DOHH2 (cell line): ENCODE measurements around the gene ZDHHC17.

Source experiments
- H3F3A ChIP-seq: fragments of 200-600 bp; sonication (generic), shearing (Covaris generic); 2 replicates; pipeline ENCODE4 v1.6.0; 2016; ENCODE audit warnings: antibody characterized with exemption, mild to moderate bottlenecking; ENCODE audit not compliant: control insufficient read depth, insufficient read depth
- H3K27ac ChIP-seq: fragments of 200-600 bp; sonication (generic); 2 replicates; pipeline ENCODE4 v1.5.1; 2014; ENCODE audit warnings: low read depth, mild to moderate bottlenecking, low read length, moderate library complexity
- H3K27me3 ChIP-seq: fragments of 200-600 bp; sonication (generic); 2 replicates; pipeline ENCODE4 v1.6.1; 2014; ENCODE audit warnings: mild to moderate bottlenecking, low read length, mixed read lengths; ENCODE audit not compliant: control insufficient read depth
- H3K36me3 ChIP-seq: fragments of 200-600 bp; sonication (generic); 2 replicates; pipeline ENCODE4 v1.6.1; 2014; ENCODE audit warnings: mild to moderate bottlenecking, low read length, moderate library complexity, mixed read lengths; ENCODE audit not compliant: control insufficient read depth
- H3K4me1 ChIP-seq: fragments of 200-600 bp; sonication (generic); 2 replicates; pipeline ENCODE4 v1.6.1; 2014; ENCODE audit warnings: mild to moderate bottlenecking, low read length, mixed read lengths; ENCODE audit not compliant: control insufficient read depth
- H3K4me2 ChIP-seq: fragments of 200-600 bp; sonication (generic); 2 replicates; pipeline ENCODE4 v1.6.0; 2014; ENCODE audit warnings: mild to moderate bottlenecking, low read length, moderate library complexity
- H3K4me3 ChIP-seq: fragments of 200-600 bp; sonication (generic); 2 replicates; pipeline ENCODE4 v1.5.1; 2014; ENCODE audit warnings: mild to moderate bottlenecking, low read length, mixed read lengths
- H3K79me2 ChIP-seq: fragments of 200-600 bp; sonication (generic); 2 replicates; pipeline ENCODE4 v1.6.1; 2014; ENCODE audit warnings: mild to moderate bottlenecking, low read length, mixed read lengths; ENCODE audit not compliant: control insufficient read depth
- H3K9me2 ChIP-seq: fragments of 200-600 bp; sonication (generic); replicated peaks from 2 replicates; pipeline ENCODE4 v1.6.1; 2014; ENCODE audit warnings: mild to moderate bottlenecking, low read length, mixed read lengths; ENCODE audit not compliant: control insufficient read depth
- H3K9me3 ChIP-seq: fragments of 200-600 bp; sonication (generic); 2 replicates; pipeline ENCODE4 v1.6.1; 2014; ENCODE audit warnings: antibody characterized with exemption, low read length, mixed read lengths; ENCODE audit not compliant: control insufficient read depth, insufficient read depth
- H4K20me1 ChIP-seq: fragments of 200-600 bp; sonication (generic); 2 replicates; pipeline ENCODE4 v1.6.0; 2014; ENCODE audit warnings: low read depth, mild to moderate bottlenecking, antibody characterized with exemption, low read length, moderate library complexity; ENCODE audit not compliant: control insufficient read depth, insufficient read depth
- CTCF ChIP-seq: fragments of 200-600 bp; sonication (generic); IDR thresholded peaks from one replicate; pipeline ENCODE4 v1.5.1; 2014; ENCODE audit warnings: antibody characterized with exemption, mild to moderate bottlenecking, low read depth, low read length; ENCODE audit not compliant: poor library complexity, severe bottlenecking
- EZH2phosphoT487 ChIP-seq: fragments of 200-600 bp; sonication (generic); IDR thresholded peaks from 2 replicates; pipeline ENCODE4 v1.6.1; 2017; ENCODE audit warnings: borderline replicate concordance, mild to moderate bottlenecking, antibody characterized with exemption, low read length, moderate library complexity, mixed read lengths

The ZDHHC17 gene

GRCh38 chr12:76790564-76791552, 26.9 kb downstream of the ZDHHC17 start:
- no peaks in the 10 kb centered on the region for H3K36me3 ChIP-seq
- H3K79me2 ChIP-seq = peaks cover 67% of the 10 kb centered on the region
- no peaks in the 10 kb centered on the region for H3K4me1 ChIP-seq
- H3K4me3 ChIP-seq = no peak overlapping the region
- peaks cover 10% of the 10 kb centered on the region; the same call in 1 of the 2 replicates for H4K20me1 ChIP-seq
- H3K27me3 ChIP-seq = no peaks in the 10 kb centered on the region
- no peak overlapping the region for H3K27ac ChIP-seq
- H3K9me3 ChIP-seq = no peaks in the 10 kb centered on the region
- peak; percentile 52 for TF ChIP-seq CTCF
- no peak for TF ChIP-seq EZH2phosphoT487
- no peak overlapping the region for H3K4me2 ChIP-seq
- H3K9me2 ChIP-seq = no peaks in the 10 kb centered on the region
- H3F3A ChIP-seq = 0 out of 2 replicates have a peak, but pooled peaks cover 3% of the 10 kb centered on the region

- no peak overlapping the region for H3K27ac ChIP-seq
- no peaks in the 10 kb centered on the region for H3K9me3 ChIP-seq
- no peaks in the 10 kb centered on the region for H3K9me2 ChIP-seq
- H3K27me3 ChIP-seq = no peaks in the 10 kb centered on the region
- H4K20me1 ChIP-seq = peaks cover 10% of the 10 kb centered on the region; the same call in 1 of the 2 replicates
- no peaks in the 10 kb centered on the region for H3K4me1 ChIP-seq
- H3K79me2 ChIP-seq = peaks cover 58% of the 10 kb centered on the region
- no peak overlapping the region for H3K4me2 ChIP-seq
- 0 out of 2 replicates have a peak, but pooled peaks cover 3% of the 10 kb centered on the region for H3F3A ChIP-seq
- H3K4me3 ChIP-seq = no peak overlapping the region
- H3K36me3 ChIP-seq = no peaks in the 10 kb centered on the region; the same call in 1 of the 2 replicates
- no peak for TF ChIP-seq CTCF
- TF ChIP-seq EZH2phosphoT487 = no peak
These were observed 28.9 kb downstream of the ZDHHC17 start for GRCh38 chr12:76792828-76793227.

- H3K9me2 ChIP-seq = no peaks in the 10 kb centered on the region
- H3K9me3 ChIP-seq = no peaks in the 10 kb centered on the region
- H3K79me2 ChIP-seq = peaks cover 24% of the 10 kb centered on the region
- TF ChIP-seq EZH2phosphoT487 (no peak), CTCF (no peak)
- no peaks in the 10 kb centered on the region for H3K27me3 ChIP-seq
- H3K4me2 ChIP-seq = no peak overlapping the region
- no peak overlapping the region for H3K27ac ChIP-seq
- H3K36me3 ChIP-seq = peaks cover 5% of the 10 kb centered on the region; the same call in 1 of the 2 replicates
- no peaks in the 10 kb centered on the region for H4K20me1 ChIP-seq
- no peaks in the 10 kb centered on the region for H3F3A ChIP-seq
- H3K4me3 ChIP-seq = no peak overlapping the region
- H3K4me1 ChIP-seq = no peaks in the 10 kb centered on the region
These were observed 34.9 kb downstream of the ZDHHC17 start for GRCh38 chr12:76798864-76799263.
